T47D (cell line): ENCODE measurements around the gene HLA-DQB2.
"Not testable (repeated sequence)": the region's sequence is repeated elsewhere in the genome, so short reads cannot be mapped to it uniquely, and the experiment has no call there.

Experiments
- DNase-seq, 2 experiments: peaks; one replicate each; pipeline versions ENCODE4 v3.0.0 to v3.0.0-alpha.2; 2011 to 2012; ENCODE audit warnings: low read depth in 1 of 2, low spot score in 1 of 2
- JUND ChIP-seq: IDR thresholded peaks from 2 replicates; pipeline ENCODE4 v1.6.1; 2012; ENCODE audit warnings: low read depth
- in situ Hi-C: cut with HindIII; loops from 2 replicates; pipeline ENCODE4 v1.10.0; 2016; ENCODE audit warnings: low sequenced_read_pairs, low pct_unique_long_range_greater_than_20kb

HLA-DQB2 gene

GRCh38 chr6:32763421-32763820 is at the start of gene HLA-DQB2:
Gene HLA-DQB2, minus strand, starts transcription at chr6:32763532. Its CDS starts 62 bp downstream, at chr6:32763470.
- in situ Hi-C loops: no loop called here
- DNase-seq: no peak
- no peak for TF ChIP-seq JUND

GRCh38 chr6:32809171-32809570 is 45.8 kb upstream of the HLA-DQB2 start:
- in situ Hi-C loops: no loop called here
- no peak for TF ChIP-seq JUND
- DNase-seq: no peak

GRCh38 chr6:32807020-32807580 is 43.8 kb upstream of the HLA-DQB2 start:
- in situ Hi-C loops: no loop called here
- DNase-seq: no peak
- TF ChIP-seq JUND: no peak

GRCh38 chr6:32805404-32805803 is 42.1 kb upstream of the HLA-DQB2 start:
- in situ Hi-C loops, DNase-seq: not testable (repeated sequence)

GRCh38 chr6:32803416-32803815 is 40.1 kb upstream of the HLA-DQB2 start:
- in situ Hi-C loops: no loop called here
- no peak for TF ChIP-seq JUND
- no peak for DNase-seq

GRCh38 chr6:32799740-32800139 is 36.4 kb upstream of the HLA-DQB2 start:
- no peak for TF ChIP-seq JUND
- in situ Hi-C loops: no loop called here
- DNase-seq: no peak

GRCh38 chr6:32799168-32799567 is 35.8 kb upstream of the HLA-DQB2 start:
- TF ChIP-seq JUND: no peak
- no peak for DNase-seq
- in situ Hi-C loops: no loop called here

- peak; percentile 32 to 60 for DNase-seq
- in situ Hi-C loops: no loop called here
- no peak for TF ChIP-seq JUND
These were observed 33.8 kb upstream of the HLA-DQB2 start for GRCh38 chr6:32796848-32797776.

GRCh38 chr6:32794510-32794909 is 31.2 kb upstream of the HLA-DQB2 start:
- no peak for TF ChIP-seq JUND
- no peak for DNase-seq
- in situ Hi-C loops: no loop called here

GRCh38 chr6:32792901-32793435 is 29.6 kb upstream of the HLA-DQB2 start:
- no peak for TF ChIP-seq JUND
- in situ Hi-C loops: no loop called here
- no peak for DNase-seq

- DNase-seq: peak in 1 of 2 experiments; percentile 20
- no peak for TF ChIP-seq JUND
- in situ Hi-C loops: no loop called here
These were observed 27.0 kb upstream of the HLA-DQB2 start for GRCh38 chr6:32790306-32790705.

GRCh38 chr6:32785781-32786533 is 22.6 kb upstream of the HLA-DQB2 start:
- in situ Hi-C loops: no loop called here
- DNase-seq: peak; percentile 46 to 76
- no peak for TF ChIP-seq JUND

GRCh38 chr6:32782923-32783322 is 19.6 kb upstream of the HLA-DQB2 start:
- in situ Hi-C loops: not testable (repeated sequence)

More at GRCh38 chr6:32782923-32783322, 19.6 kb upstream of the HLA-DQB2 start:
- DNase-seq: not testable (repeated sequence)
